GM12872 (cell line): ENCODE data around the gene EVPL.

ENCODE experiments used
- TF ChIP-seq, protein P1 (sequence below): IDR thresholded peaks from 3 replicates; pipeline ENCODE4 v1.5.1; 2011; ENCODE audit warnings: low read depth, mild to moderate bottlenecking, low read length, moderate library complexity; ENCODE audit not compliant: insufficient read depth

The EVPL gene

GRCh38 chr17:76018340-76018680 is 8.8 kb downstream of the EVPL start:
- TF ChIP-seq, protein P1, sequence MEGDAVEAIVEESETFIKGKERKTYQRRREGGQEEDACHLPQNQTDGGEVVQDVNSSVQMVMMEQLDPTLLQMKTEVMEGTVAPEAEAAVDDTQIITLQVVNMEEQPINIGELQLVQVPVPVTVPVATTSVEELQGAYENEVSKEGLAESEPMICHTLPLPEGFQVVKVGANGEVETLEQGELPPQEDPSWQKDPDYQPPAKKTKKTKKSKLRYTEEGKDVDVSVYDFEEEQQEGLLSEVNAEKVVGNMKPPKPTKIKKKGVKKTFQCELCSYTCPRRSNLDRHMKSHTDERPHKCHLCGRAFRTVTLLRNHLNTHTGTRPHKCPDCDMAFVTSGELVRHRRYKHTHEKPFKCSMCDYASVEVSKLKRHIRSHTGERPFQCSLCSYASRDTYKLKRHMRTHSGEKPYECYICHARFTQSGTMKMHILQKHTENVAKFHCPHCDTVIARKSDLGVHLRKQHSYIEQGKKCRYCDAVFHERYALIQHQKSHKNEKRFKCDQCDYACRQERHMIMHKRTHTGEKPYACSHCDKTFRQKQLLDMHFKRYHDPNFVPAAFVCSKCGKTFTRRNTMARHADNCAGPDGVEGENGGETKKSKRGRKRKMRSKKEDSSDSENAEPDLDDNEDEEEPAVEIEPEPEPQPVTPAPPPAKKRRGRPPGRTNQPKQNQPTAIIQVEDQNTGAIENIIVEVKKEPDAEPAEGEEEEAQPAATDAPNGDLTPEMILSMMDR, result no peak

DNA sequence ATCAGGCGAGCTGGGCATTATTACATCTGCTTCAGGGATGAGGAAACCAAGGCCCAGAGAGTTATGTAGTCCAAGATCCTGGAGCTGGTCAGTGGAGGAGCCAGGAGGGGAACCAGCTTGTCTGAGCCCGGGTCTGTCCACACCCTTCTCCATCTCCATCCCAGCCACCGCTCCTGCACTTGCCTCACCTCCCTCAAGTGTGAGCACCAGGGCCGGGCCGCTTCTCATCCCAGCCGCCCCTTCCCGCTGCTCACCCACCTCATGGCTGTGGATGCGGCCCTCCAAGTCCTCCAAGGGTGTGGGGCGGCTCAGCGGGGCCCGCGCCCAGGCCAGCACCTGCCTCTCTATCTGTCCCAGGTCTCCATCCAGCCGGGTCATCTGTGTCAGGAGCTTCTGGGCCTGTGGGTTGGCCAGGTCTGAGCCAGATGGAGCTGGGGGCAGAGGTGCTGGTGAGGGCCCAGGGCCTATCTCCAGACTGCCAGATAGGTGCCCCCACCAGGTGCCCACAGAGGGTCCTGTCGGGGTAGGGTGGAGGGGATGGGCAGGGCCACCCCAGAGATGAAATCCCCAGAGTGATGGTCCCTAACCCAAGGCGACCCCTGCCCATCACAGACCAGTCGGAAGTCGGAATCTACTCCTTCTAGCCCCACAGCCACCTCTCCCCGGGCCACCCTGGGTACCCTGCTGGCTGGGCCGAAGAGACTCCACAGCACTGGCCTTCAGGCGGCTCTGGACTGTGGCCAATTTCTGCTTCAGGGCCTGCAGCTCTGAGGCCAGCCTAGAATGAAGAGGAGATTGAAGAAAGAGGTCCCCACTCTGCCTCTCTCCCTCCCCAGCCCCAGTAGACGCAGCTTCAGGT is 9.4 kb downstream of the EVPL start:
- TF ChIP-seq, protein P1, result no peak

DNA sequence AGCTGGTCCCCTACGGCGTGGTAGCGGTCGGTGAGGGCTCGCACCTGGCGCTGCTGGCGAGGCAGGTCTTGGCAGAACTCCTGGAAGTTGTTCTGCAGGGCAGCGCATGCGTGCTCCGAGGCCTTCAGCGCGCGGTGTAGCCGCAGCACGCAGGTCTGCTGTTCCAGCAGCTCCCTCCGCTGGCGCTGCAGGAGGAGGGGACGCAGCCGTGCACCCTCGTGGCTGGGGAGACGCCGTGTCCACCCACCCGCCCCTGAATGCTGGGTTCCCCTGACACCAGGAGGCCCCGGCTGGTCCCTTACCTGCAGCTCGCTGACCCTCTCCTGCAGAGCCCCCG is 12.2 kb downstream of the EVPL start:
- TF ChIP-seq, protein P1, result no peak

DNA sequence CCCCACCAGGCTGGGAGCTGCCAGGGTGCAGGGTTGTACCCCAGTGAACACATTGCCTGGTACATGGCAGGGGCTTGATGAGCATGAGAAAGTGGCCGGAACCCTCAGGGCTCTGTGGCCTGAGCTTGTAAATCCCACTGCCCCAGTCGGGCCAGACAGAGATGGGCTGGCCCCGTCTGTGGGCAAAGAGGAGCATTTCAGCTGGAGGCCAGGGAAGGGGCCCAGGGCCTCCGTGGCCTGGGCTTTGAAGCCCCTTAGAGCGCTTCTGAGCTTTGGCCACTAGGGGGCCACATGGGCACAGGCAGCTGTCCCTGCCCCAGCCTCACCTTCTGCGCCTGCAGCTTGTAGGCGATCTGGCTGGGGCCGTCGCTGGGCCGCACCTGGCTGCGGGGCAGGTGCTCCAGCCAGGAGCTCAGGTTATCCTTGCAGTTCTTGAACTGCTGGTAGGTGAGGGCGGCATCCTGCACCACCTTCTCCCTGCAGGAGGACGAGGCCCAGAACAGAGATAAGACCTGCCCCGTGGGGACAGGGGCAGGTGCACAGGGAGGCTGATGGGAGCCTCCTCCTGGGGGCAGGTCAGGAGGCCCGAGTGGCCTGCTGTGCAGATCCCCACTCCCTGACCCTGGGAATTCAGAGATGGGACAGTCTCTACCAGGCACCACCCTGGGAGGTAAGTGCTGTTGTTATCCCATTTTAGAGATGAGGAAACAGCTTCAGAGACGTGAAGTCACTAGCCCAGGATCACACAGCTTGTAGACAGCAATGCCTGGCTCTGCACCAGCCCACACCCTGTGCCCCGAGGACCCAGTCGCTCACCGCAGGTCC is 12.8 kb downstream of the EVPL start:
- TF ChIP-seq, protein P1, result peak; percentile 99

GRCh38 chr17:76013377-76013932 is 13.7 kb downstream of the EVPL start:
- TF ChIP-seq, protein P1, result no peak

- TF ChIP-seq, protein P1, result no peak
These were observed 15.2 kb downstream of the EVPL start for GRCh38 chr17:76011951-76012350.

DNA sequence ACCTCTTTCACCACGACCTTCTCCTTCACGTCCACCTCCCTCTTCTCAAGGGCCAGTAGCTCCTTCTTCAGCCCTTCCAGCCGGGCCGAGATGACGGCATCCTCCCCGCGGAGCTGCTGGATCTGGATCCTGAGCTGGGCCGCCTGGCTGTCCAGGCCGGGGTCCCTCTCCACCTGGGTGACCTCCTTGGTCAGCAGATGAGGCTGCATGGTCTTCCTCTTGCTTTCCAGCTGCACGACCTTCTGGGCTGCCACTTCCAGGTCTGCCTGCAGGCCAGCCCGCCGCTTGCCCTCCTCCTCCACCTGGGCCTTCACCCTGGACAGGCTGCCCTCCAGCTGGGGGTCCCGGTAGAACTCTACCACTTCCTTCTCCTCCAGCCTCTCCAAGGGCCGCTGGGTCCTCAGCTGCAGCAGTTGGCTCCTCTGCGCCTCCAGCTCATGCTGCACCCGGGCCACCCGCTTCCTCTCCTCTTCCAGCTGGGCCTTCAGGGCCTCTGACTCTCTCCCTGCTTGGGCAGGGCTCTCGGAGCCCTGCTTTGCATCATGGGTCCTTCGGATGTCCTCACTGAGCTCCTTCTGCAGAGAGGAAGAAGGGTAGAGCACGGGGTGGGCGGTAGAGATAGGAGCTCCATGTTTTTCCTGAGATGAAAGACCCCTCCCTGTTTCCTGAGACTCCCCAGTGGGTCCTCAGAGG is 17.0 kb downstream of the EVPL start:
- TF ChIP-seq, protein P1, result no peak
